Sigmoid colon (tissue), 4 donors: ENCODE measurements around the gene AIMP2.
"Not testable (repeated sequence)": the region's sequence is repeated elsewhere in the genome, so short reads cannot be mapped to it uniquely, and the experiment has no call there.

Experiments
- CTCF ChIP-seq, 4 experiments: fragments of 450-650 bp in 3 of 4; fragments of 200-600 bp in 1 of 4; IDR thresholded peaks; one replicate each; pipeline ENCODE4 v1.5.1; 2016 to 2019; ENCODE audit warnings: antibody characterized with exemption in 4 of 4, mild to moderate bottlenecking in 3 of 4, moderate library complexity in 2 of 4
- EP300 ChIP-seq, 4 donors: sonication (generic); formaldehyde crosslinking; IDR thresholded peaks; one replicate each; pipeline ENCODE4 v1.6.1; 2017; ENCODE audit warnings: antibody characterized with exemption in 4 of 4
- POLR2A ChIP-seq, 2 donors: fragments of 450-650 bp; IDR thresholded peaks; one replicate each; pipeline ENCODE4 v1.6.1; 2016; ENCODE audit warnings: antibody characterized with exemption in 2 of 2, mild to moderate bottlenecking in 2 of 2, moderate library complexity in 2 of 2

- not testable (repeated sequence) for TF ChIP-seq CTCF, POLR2A, EP300 (IDR thresholded peaks at IDR 0.05)
Observed at GRCh38 chr7:5970347-5970911, 38.6 kb upstream of the AIMP2 start, which contains the start of gene RSPH10B.
